GM12891 (cell line): Measurements from ENCODE around the gene UFC1.

Experiments
- PAX5 ChIP-seq: IDR thresholded peaks from 2 replicates; pipeline ENCODE4 v1.6.1; 2011; ENCODE audit warnings: low read length, moderate library complexity, mild to moderate bottlenecking; ENCODE audit not compliant: insufficient read depth, severe bottlenecking
- POLR2A ChIP-seq: IDR thresholded peaks from 2 replicates; pipeline ENCODE4 v1.6.1; 2011; ENCODE audit warnings: low read depth, low read length, control low read depth
- POLR2AphosphoS5 ChIP-seq: IDR thresholded peaks from 2 replicates; pipeline ENCODE4 v1.6.1; 2011; ENCODE audit warnings: low read depth, low read length, control low read depth
- TAF1 ChIP-seq: IDR thresholded peaks from 2 replicates; pipeline ENCODE4 v1.6.1; 2011; ENCODE audit warnings: low read depth, low read length, control low read depth

DNA sequence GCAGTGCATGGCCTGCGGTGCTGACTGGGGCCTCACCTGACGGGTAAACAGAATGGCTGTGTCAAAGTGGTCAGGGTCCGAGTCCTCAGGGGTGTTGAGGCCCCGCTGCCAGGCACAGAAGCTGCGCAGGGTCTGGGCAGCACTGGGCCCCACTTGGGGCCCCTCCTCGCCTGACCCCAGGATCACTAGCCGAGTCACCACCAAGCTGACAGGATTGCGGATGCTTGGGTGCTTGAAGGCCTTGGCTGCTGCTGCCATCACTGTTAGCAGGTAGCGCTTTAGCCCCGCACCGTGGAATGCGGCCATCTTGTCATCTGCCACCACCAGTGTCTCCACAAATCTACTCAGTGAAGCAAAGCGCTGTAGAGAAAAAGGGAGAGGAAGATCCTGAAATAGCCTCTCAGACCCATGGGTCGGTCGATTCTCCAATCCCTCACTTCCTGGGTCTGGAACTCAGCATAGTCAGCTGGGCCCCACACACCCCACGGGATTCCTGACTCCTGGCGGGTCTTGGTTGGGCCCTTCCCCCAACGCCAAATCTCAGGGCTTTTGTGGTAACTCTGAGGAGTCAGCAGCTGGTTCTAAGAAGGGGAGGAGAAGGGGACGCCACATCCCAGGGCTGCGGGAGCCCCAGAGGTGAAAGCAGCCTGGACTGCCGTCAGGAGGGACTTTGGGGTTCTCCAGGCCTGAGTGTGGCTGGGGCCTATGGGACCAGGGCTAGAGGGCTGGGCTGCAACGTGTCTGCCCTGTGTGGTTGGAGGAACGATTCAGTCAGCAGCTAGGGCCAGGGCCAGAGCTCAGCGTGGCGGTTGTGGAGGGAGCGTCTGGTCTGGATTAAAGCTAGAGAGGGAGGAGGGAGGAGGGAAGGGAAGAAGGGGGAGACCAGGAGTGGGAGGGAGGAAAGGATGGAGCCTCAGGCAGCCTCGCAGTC is 43.0 kb downstream of the UFC1 start:
- TF ChIP-seq POLR2A (no peak), POLR2AphosphoS5 (no peak), TAF1 (no peak), PAX5 (no peak)
